ENCODE data around the gene SRSF5.
A peak's percentile ranks its signal among the peaks of the same experiment; 100 is the strongest.

Gene SRSF5

GRCh38 chr14:69754487-69754886 lies 12.5 kb upstream of the SRSF5 start:
- TF ChIP-seq EZH2phosphoT487 (IDR thresholded peaks at IDR 0.05; ENCODE audit: low read depth): no peak
- TF ChIP-seq CTCF (IDR thresholded peaks at IDR 0.05; ENCODE audit: low read depth, low read length): no peak
- no peaks in the 10 kb centered on the region for H4K20me1 ChIP-seq (ENCODE audit: insufficient read depth, low read length)
- peaks cover 8% of the 10 kb centered on the region for H3K4me1 ChIP-seq (ENCODE audit: low read length)
- no peak overlapping the region for H3K9ac ChIP-seq (ENCODE audit: low read length)
- no peaks in the 10 kb centered on the region for H3K79me2 ChIP-seq (ENCODE audit: low read length)
- H3K4me3 ChIP-seq (ENCODE audit: low read length): no peak overlapping the region
- no peaks in the 10 kb centered on the region for H3K36me3 ChIP-seq (replicated peaks; ENCODE audit: low read depth, low read length)
- H3K9me3 ChIP-seq (ENCODE audit: insufficient read depth, low read length): no peaks in the 10 kb centered on the region
- H3K27ac ChIP-seq (ENCODE audit: low read length): no peak overlapping the region
- H3K27me3 ChIP-seq (ENCODE audit: low read depth, low read length): no peaks in the 10 kb centered on the region
- no peak overlapping the region for H2AFZ ChIP-seq (ENCODE audit: low read depth, low read length)
- H3K4me2 ChIP-seq (ENCODE audit: low read length): no peak overlapping the region

- TF ChIP-seq CTCF (IDR thresholded peaks at IDR 0.05; ENCODE audit: low read depth, low read length): no peak
- no peak for TF ChIP-seq EZH2phosphoT487 (IDR thresholded peaks at IDR 0.05; ENCODE audit: low read depth)
Observed at GRCh38 chr14:69755296-69755695, 11.6 kb upstream of the SRSF5 start.

GRCh38 chr14:69755784-69756183 lies 11.2 kb upstream of the SRSF5 start:
- no peaks in the 10 kb centered on the region for H3K27me3 ChIP-seq (ENCODE audit: low read depth, low read length)
- H4K20me1 ChIP-seq (ENCODE audit: insufficient read depth, low read length): no peaks in the 10 kb centered on the region
- H3K9me3 ChIP-seq (ENCODE audit: insufficient read depth, low read length): no peaks in the 10 kb centered on the region
- peaks cover 9% of the 10 kb centered on the region for H3K4me1 ChIP-seq (ENCODE audit: low read length)
- H3K27ac ChIP-seq (ENCODE audit: low read length): no peak overlapping the region
- no peak overlapping the region for H3K4me3 ChIP-seq (ENCODE audit: low read length)
- no peaks in the 10 kb centered on the region for H3K36me3 ChIP-seq (replicated peaks; ENCODE audit: low read depth, low read length)
- no peaks in the 10 kb centered on the region for H3K79me2 ChIP-seq (ENCODE audit: low read length)
- H2AFZ ChIP-seq (ENCODE audit: low read depth, low read length): peak overlapping the region; percentile 74
- no peak overlapping the region for H3K4me2 ChIP-seq (ENCODE audit: low read length)
- TF ChIP-seq CTCF (IDR thresholded peaks at IDR 0.05; ENCODE audit: low read depth, low read length) (no peak), EZH2phosphoT487 (IDR thresholded peaks at IDR 0.05; ENCODE audit: low read depth) (no peak)
- no peak overlapping the region for H3K9ac ChIP-seq (ENCODE audit: low read length)

More at GRCh38 chr14:69755296-69755695, 11.6 kb upstream of the SRSF5 start:
- Histone ChIP-seq H3K9ac (ENCODE audit: low read length) (no peak overlapping the region), H3K4me1 (ENCODE audit: low read length) (peaks cover 8% of the 10 kb centered on the region), H3K4me3 (ENCODE audit: low read length) (no peak overlapping the region), H3K27ac (ENCODE audit: low read length) (no peak overlapping the region), H3K79me2 (ENCODE audit: low read length) (no peaks in the 10 kb centered on the region), H3K9me3 (ENCODE audit: insufficient read depth, low read length) (no peaks in the 10 kb centered on the region), H3K27me3 (ENCODE audit: low read depth, low read length) (no peaks in the 10 kb centered on the region), H3K36me3 (replicated peaks; ENCODE audit: low read depth, low read length) (no peaks in the 10 kb centered on the region), H3K4me2 (ENCODE audit: low read length) (no peak overlapping the region), H2AFZ (ENCODE audit: low read depth, low read length) (peak overlapping the region; percentile 74), H4K20me1 (ENCODE audit: insufficient read depth, low read length) (no peaks in the 10 kb centered on the region)

- Histone ChIP-seq H3K79me2 (ENCODE audit: low read length) (no peaks in the 10 kb centered on the region), H3K4me3 (ENCODE audit: low read length) (no peak overlapping the region), H3K9ac (ENCODE audit: low read length) (no peak overlapping the region), H3K27ac (ENCODE audit: low read length) (no peak overlapping the region), H4K20me1 (ENCODE audit: insufficient read depth, low read length) (no peaks in the 10 kb centered on the region), H3K4me1 (ENCODE audit: low read length) (peaks cover 10% of the 10 kb centered on the region), H3K36me3 (replicated peaks; ENCODE audit: low read depth, low read length) (no peaks in the 10 kb centered on the region), H2AFZ (ENCODE audit: low read depth, low read length) (0 out of 2 replicates have a peak overlapping the region, but pooled peaks have one; percentile 74), H3K9me3 (ENCODE audit: insufficient read depth, low read length) (no peaks in the 10 kb centered on the region), H3K27me3 (ENCODE audit: low read depth, low read length) (no peaks in the 10 kb centered on the region), H3K4me2 (ENCODE audit: low read length) (no peak overlapping the region)
- TF ChIP-seq CTCF (IDR thresholded peaks at IDR 0.05; ENCODE audit: low read depth, low read length) (no peak), EZH2phosphoT487 (IDR thresholded peaks at IDR 0.05; ENCODE audit: low read depth) (no peak)
Observed at GRCh38 chr14:69756298-69756697, 10.6 kb upstream of the SRSF5 start.
